ENCODE data around the gene HLF.

The HLF gene

DNA sequence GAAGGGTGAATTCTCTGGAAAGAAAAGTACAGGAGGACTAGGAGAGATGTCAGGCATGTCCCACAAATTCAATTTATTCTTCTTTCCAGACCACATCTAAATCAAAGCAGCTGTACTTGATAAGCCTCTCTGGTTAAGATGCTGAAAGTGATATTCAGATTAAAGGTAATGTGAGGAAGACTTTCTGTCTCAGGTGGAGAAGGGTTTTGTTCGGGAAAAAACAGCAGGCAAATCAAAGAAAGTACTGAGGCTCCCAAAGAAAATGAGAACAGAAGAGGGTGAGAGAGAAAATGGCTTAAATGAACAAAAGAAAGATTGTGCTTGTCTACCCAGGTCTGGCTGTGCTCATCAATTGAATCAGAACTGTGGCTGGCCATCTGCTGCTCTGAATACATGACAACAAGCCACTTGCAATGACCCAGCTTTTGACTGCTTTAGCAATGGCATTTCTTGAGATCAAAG, 101.3 kb downstream of the HLF start:
- DNase-seq = no peak

DNA sequence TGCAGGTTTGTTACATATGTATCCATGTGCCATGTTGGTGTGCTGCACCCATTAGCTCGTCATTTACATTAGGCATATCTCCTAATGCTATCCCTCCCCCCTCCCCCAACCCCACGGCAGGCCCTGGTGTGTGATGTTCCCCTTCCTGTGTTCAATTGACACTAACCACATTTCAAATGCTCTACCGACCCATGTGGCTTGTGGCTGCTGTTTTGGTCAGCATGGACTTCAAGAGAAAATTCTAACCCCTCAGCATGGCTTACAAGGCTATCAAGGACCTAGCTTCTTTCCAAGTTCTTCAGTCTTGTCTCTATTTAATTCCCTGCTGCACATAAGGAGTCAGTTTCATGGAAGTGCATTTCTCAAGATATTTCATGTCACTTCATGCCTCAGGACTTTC, 103.9 kb downstream of the HLF start:
- DNase-seq = no peak
